ENCODE measurements around the gene ZNF207.
"Not testable (repeated sequence)": the region's sequence is repeated elsewhere in the genome, so short reads cannot be mapped to it uniquely, and the experiment has no call there.

Gene ZNF207

GRCh38 chr17:32335046-32335445 is 14.9 kb upstream of the ZNF207 start:
- DNase-seq (ENCODE audit: low spot score): no peak

DNA sequence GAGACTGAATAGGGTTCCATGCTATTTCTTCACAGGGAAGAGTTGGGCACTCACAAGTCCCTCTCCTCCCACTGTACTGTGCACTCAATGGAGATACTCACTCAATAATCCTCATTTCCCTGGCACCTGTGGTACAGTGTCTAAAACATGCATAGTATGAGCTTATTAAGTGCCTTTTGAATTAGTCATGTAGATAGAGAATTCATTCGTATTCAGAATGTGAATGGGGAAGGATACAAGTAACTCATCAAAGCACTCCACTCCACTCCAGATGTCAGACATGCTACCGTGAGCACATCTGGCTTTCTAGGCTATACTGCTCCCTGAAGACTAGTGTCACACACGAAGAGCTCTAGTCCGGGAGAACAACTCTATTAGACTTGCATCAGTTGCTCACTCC is 14.3 kb upstream of the ZNF207 start:
- DNase-seq (ENCODE audit: low spot score): no peak

- no peak for DNase-seq (ENCODE audit: low spot score)
Measured at GRCh38 chr17:32341141-32341856, 8.7 kb upstream of the ZNF207 start.

DNA sequence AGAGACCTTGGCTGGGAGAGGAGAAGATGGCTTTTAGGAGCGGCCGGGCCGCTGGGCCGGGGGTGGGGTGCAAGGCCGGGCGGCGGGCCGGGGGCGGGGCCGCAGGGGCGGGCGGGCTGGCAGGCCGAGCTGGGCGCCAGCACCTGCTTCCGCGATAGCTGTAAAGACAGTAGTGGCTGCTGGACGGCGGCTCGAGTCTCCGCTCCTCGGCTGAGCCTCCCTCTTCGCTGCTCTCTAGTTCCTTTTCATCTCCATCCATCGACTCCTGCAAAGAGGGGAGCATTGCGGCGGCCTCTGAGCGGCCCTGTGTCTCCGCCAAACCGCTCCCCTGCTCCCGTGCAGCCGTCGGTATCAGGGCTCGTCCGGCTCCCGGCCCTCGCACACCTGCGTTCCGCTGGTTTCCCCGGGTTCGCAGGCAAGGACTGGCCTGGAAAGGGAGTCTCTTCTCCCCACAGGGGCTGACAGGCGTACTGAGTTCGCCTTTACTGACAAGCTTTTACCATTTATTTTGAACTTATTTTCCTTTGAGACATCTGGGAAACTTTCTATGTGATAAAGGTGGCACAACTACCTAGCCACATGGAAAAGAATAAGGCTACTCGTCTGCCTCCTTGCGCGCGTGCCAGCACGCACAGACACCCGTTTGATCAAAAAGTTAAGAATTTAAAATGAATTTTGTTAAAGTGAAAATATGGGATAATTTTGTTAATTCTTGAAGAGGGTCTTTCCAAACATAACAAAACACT is 7.9 kb upstream of the ZNF207 start, which contains the start of gene C17orf75:
C17orf75 (minus strand) TSS at position 317 of the 746 bp plus-strand sequence; CDS start at position 283, 34 bp downstream.
- peak; percentile 87 for DNase-seq (ENCODE audit: low spot score)

GRCh38 chr17:32342603-32343325 is 7.2 kb upstream of the ZNF207 start:
- DNase-seq (ENCODE audit: low spot score): no peak

DNA sequence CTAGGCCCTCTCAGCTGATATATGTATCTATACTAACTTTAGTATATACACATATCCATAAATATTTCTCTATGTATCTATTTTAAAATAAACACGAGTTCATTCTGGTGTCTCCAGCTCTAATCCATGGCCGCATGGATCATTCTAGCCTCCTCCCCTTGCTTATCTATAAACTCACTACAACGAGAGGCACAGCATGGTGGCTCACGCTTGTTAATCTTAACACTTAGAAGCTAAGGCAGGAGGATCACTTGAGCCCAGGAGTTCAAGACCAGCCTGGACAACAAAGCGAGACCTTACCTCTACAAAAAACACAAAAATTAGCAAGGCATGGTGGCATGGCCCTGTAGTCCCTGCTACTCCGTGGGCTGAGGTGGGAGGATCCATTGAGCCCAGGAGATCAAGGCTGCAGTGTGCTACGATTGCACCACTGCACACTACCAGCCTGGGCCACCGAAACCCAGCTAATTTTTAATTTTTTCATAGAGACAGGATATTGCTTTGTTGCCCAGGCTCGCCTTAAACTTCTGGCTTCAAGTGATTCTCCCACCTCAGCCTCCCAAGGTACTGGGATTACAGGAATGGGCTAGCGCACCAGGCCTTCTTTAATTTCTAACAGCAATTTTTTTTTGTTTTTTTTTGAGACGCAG is 3.9 kb upstream of the ZNF207 start:
- no peak for DNase-seq (ENCODE audit: low spot score)

- no peak for DNase-seq (ENCODE audit: low spot score)
Measured at GRCh38 chr17:32348483-32348800, 1.5 kb upstream of the ZNF207 start.

GRCh38 chr17:32349503-32349853 is 479 bp upstream of the ZNF207 start:
- peak; percentile 67 for DNase-seq (ENCODE audit: low spot score)

- no peak for DNase-seq (ENCODE audit: low spot score)
Measured at GRCh38 chr17:32350666-32351418, 885 bp downstream of the ZNF207 start.

DNA sequence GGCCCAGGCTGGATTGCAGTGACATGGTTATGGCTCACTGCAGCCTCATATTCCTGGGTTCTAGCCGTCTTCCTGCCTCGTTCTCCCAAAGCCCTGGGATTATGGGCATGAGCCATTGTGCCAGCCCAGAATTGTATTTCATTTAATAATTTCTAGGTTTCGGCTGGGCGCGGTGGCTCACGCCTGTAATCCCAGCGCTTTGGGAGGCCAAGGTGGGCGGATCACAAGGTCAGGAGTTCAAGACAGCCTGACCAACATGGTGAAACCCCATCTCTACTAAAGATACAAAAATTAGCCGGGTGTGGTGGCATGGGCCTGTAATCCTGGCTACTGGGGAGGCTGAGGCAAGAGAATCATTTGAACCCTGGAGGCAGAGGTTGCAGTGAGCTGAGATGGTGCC is 2.8 kb downstream of the ZNF207 start:
- not testable (repeated sequence) for DNase-seq (ENCODE audit: low spot score)

- DNase-seq (ENCODE audit: low spot score): no peak
Measured at GRCh38 chr17:32355649-32356377, 5.9 kb downstream of the ZNF207 start.

- DNase-seq (ENCODE audit: low spot score): no peak
Measured at GRCh38 chr17:32356378-32356743, 6.4 kb downstream of the ZNF207 start.

DNA sequence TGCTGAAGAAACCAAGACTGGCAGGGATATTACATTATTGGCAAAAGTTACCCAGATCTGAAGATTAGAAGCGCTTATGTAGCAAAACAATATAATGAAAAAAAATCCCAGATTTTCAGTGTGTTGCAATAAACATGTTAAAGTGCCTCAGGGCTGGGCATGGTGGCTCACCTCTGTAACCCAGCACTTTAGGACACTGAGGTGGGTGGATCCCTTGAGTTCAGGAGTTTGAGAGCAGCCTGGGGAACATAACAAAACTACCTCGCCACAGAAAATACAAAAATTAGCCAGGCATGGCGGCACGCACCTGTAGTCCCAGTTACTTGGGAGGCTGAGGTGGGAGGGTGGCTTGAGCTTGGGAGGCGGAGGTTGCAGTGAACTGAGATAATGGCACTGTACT is 6.8 kb downstream of the ZNF207 start:
- DNase-seq (ENCODE audit: low spot score): no peak

GRCh38 chr17:32357615-32358014 is 7.7 kb downstream of the ZNF207 start:
- no peak for DNase-seq (ENCODE audit: low spot score)

GRCh38 chr17:32361270-32361669 is 11.3 kb downstream of the ZNF207 start:
- DNase-seq (ENCODE audit: low spot score): no peak

DNA sequence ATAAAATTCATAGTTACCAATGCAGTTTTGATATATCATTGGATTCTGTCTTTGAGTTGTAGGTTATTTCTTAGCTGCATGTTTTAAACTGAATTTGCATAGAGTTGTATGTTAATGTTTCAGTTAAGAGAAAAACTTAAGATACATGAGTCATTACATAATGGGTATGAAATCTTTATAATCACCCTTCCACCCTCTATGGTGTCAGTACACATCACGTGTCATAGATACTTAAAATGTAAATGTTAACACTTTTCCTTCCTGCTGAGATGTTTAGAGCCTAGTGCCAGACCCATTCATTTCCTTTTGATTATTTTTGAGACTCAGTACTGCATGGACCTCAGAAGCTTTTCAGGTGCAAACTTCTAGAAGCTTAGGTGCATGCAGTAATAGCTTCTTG is 20.5 kb downstream of the ZNF207 start:
- DNase-seq (ENCODE audit: low spot score): no peak

DNA sequence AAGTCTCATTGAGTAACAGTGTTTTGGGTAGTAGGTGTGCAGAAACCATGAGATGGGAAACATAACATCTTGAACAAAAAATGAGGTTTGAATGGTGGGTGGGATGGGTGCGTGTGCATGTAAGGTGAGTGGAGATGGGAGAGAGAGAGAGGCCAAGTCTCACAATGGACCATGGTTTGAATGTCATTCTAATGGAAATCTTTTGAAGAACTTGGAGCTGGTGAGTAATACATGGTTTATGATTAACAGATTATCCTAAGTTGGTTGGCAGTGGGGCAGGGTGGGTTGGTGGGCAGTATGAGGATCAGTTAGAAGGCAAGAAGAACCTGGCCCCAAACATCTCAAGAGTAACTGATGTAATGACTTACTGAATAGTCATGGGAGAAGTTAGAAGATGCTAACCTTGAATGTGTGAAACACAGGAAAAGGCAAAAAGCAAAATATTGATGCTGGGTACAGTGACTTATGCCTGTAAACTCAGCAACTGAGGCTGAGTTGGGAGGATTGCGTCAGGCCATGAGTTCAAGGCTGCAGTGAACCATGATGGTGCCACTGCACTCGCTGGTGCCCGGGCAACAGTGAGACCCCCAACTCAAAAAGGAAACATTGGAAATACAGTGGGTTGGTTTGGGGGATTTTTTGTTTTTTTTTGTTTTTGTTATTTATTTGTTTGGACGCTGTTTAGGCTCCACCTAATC is 32.7 kb downstream of the ZNF207 start:
- no peak for DNase-seq (ENCODE audit: low spot score)

DNA sequence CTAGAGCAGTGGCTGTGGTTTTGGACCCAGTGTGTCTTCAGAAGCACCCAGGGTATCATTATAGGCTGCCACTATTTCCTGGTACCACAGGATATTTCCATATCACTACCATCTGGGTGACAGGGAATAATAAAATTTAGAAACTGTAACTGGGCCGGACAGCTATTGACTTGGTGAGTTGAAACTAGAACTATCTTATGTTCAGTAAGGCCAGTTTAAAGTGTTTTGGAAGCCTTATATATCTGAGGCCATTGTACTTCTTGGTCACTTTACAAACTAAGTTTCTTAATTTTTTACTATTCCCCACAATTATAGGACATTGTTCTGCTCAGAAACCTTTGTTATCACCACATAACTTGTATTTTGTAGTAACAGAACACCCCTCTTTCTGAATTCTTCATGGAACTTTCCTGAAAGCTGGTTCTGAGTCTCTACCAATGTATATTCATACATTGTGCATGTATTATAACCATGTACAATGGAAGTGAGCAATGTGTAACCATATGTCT is 34.0 kb downstream of the ZNF207 start:
- DNase-seq (ENCODE audit: low spot score): no peak

GRCh38 chr17:32385121-32385520 is 35.2 kb downstream of the ZNF207 start:
- DNase-seq (ENCODE audit: low spot score): no peak

DNA sequence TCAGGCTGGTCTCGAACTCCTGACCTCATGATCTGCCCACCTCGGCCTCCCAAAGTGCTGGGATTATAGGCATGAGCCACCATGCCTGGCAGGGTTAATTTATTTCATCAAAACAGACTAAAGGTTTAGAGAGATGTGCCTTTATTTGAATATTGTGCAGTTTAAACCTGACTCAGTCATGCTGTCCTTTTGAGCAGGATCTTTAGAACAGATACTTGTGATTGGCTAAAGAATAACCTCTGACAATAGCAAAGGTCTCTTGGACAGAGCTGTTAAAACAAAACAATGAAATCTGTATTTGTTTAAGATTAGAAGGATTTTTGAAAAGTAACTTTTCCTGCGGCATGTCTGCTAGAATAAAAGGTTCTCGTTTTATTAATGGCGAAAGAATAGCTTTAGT is 36.0 kb downstream of the ZNF207 start:
- no peak for DNase-seq (ENCODE audit: low spot score)
